Placental pericyte (primary cell): ENCODE results near the gene SLC25A53. TPM values are rescaled to one million over a fixed set of nuclear protein-coding genes. Genes with fewer than 3 reads are reported as not detected.

Source experiments
- total RNA-seq: library from RNA; depleted of rRNA; stranded (reverse); fragments of >200 nt; gene quantifications from 2 replicates; pipeline ENCODE4 v1.2.3, GENCODE V29; 2012

Gene SLC25A53, protein sequence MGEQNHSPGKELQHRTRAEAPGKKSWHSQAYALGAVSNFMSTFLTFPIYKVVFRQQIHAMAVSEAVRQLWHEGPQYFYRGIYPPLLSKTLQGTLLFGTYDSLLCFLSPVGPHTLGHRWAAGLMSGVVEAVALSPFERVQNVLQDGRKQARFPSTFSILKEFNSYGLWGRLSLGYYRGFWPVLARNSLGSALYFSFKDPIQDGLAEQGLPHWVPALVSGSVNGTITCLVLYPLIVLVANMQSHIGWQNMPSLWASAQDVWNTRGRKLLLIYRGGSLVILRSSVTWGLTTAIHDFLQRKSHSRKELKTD
- total RNA-seq = 8.2 and 9.8 TPM in 2 replicates

DNA sequence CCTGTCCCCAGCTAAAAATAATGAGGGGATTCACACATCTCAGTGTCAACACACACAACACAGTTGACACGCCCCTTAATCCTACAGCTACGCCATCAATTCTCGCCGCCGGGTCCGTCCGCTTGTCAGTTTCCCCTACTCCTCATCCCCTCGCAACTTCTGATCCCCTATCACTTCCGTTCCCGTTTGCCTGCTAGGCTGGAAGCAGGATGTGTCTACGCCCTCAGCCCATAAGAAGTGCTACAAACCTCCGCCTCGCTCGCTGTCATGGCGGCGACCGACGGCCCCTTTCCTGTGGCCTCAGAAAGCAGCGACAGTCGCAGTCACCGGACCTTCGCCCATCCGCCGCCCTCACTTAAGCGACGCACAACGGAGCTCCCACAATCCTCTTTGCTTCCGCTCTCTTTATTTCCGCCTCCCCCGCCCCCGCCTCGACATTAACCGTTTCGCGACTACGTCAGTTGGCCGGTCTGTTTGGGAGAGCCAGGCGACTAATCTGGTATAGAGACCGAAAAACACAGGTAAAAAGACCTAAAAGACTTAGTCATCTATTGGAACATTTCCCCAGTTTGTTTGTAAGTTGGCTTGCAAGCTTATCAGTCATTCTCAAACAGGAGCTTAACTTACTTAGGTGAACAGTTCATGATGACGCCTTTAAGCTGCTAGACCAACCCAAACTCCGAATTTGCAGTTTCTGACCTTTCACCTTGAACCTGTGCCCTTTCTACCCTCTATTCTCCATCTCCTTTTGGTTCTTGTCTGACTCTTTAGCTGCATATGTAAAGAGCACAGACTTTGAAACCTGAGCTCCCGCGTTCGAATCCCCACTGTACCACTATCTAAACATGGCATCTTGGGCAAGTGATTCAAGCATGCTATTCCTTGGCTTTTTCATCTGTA is at the start of gene SLC25A53:
Gene SLC25A53 (minus strand): TSS at position 380 of the 900 bp plus-strand sequence. CDS start 51,752 bp downstream, outside the sequence.

DNA sequence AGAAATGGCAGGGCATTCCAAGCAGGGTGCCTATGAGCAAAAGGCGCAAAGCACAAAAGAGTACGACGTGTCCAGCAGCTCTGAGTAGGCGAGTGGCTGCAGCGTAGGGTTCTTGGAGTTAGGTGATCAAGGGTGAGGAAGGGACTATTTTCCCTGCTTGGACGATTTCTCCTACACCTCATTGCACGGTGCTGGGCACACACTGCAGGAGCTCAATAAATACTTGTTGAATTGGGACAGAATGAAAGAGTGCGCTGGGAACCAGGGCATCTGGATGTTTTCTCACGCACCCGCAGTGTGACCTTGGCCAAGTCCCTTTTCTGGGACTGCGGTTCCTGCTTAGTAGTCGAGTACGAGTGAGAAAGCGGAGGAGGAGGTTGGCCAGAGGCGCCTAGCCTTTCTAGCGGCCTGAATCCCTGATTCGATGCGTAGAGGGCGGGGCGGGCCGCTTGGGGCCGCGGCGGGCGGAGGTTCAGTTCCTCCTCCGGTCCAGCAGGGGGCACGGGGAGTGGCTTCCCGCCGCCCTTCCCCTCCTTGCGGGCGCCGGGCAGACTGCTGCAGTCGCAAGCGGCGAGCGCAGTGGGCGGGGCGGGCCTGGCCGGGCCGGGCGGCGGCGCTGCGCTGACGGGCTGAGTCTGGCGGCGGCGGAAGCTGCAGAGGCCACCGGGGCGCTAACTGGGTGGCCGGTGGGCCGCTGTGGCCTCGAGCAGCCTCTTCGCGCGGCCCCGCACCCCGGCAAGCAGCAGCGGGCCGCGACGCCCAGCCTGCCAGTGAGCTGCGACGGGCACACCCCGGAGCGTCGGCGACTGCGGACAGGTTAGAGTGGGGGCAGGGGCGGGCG is 9.3 kb upstream of the SLC25A53 start, which contains the start of gene FAM199X:
Gene FAM199X (plus strand): TSS at position 560 of the 841 bp plus-strand sequence. CDS start 333 bp downstream, outside the sequence.

DNA sequence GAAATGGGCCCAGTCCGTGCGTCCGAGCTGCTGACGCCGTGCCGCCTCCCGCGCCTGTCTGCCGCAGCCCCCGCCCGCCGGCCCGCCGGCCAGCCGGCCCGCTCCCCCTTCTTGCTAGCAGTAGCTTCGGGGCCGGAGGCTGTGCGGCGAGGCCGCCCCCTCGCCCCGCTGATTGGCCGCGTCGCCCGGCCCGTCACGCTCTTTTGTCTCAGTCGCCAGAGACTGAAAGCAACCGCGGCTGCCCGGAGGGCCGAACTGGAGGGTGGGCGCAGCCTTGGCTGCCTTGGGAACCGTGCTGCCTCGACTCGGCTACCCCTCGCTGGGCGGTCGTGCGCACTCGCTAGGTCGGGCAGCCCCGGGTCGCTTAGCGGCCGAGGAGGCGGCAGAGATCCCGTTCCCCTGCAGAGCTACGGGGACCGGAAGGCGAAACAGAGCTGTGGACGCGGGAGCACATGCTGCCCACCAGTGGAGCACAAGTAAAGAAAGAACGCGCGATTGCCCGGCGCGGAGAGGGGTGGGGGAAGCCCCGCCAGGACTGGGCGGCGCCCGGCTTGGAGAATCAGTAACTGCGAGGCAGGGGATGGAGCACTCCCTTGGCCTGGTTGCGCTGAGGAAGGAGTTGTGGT is 44.4 kb downstream of the SLC25A53 start, which contains the start of gene ZCCHC18:
Gene ZCCHC18 (plus strand): TSS at position 198 of the 626 bp plus-strand sequence. CDS start 1,589 bp downstream, outside the sequence.

DNA sequence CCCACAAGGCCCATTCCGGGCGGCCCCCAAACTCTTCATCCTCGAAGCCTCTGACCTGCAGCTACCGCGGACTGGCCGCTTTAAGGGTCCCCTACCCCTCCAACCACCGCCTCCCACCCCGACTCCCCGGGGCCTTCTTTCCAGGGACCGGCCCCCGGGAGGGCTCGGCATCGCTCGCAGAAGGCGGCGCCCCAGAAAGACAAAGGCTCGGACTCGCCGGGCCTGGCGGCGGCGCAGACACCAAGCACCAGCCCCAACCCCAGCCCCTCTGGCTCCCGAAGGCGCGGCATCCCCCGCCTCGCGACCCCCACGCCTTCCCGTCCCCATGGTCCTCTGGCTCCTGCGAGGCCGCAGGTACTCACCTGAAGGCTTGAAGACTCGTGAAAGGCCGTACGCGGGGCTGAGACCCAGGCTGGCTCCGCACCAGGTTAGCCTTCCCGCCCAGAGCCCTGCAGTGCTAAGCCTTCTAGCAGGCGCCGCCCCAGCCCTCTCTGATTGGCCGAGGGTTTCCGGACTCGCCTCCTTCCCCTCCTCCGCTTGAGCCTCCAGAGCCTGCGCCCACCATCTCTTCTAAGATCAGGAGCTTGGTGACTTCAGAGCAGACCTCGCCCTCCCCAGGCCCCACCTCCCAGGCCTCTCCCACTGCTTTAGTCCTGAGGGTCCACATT is 80.9 kb downstream of the SLC25A53 start, which contains the start of gene TMSB15C:
Gene TMSB15C (minus strand): TSS at position 459 of the 668 bp plus-strand sequence.

Other genes starting within 250 kb of the SLC25A53 start
- gene TMSB15B, start 194.4 kb downstream of the SLC25A53 start, total RNA-seq = 0.57 TPM in 1 of 2 replicates, not detected in the other
- not detected in 2 replicates for gene H2BW1, start 143.3 kb downstream of the SLC25A53 start, total RNA-seq
- not detected in 2 replicates for gene H2BW2, start 117.1 kb downstream of the SLC25A53 start, total RNA-seq
- gene TMSB15C, start 80.8 kb downstream of the SLC25A53 start, total RNA-seq = 0.22 and 1.1 TPM in 2 replicates
- under 0.01 and 0.29 TPM in 2 replicates for gene ZCCHC18, start 44.5 kb downstream of the SLC25A53 start, total RNA-seq
- gene FAM199X, start 9.4 kb upstream of the SLC25A53 start, total RNA-seq = 13.6 and 32.2 TPM in 2 replicates
- not detected in 2 replicates for gene ESX1, start 97.9 kb upstream of the SLC25A53 start, total RNA-seq